ENCODE results near the gene CDC26.

DNA sequence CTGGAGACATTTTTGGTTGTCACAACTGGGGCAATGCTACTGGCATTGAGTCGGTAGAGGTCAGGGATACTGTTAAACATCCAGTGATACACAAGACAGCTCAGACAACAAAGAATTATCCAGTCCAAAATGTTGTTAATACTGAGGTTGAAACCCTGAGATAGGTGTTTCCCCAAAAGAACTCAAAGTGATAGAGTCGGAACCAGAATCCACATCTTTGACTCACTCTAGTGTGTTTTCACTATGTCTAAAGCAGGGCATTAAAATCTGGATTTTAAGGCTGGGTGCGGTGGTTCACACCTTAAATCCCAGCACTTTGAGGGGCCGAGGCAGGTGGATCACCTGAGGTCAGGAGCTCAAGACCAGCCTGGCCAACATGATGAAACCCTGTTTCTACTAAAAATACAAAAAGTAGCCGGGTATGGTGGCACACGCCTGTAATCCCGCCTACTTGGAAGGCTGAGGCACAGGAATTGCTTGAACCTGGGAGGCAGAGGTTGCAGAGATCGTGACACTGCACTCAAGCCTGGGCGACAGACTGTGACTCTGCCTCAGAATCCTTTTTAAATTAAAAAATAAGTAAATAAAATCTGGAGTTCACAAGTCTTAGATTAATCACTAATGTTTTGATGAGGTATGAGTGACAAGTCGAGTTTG lies 37.0 kb downstream of the CDC26 start:
- TF ChIP-seq, protein P1, sequence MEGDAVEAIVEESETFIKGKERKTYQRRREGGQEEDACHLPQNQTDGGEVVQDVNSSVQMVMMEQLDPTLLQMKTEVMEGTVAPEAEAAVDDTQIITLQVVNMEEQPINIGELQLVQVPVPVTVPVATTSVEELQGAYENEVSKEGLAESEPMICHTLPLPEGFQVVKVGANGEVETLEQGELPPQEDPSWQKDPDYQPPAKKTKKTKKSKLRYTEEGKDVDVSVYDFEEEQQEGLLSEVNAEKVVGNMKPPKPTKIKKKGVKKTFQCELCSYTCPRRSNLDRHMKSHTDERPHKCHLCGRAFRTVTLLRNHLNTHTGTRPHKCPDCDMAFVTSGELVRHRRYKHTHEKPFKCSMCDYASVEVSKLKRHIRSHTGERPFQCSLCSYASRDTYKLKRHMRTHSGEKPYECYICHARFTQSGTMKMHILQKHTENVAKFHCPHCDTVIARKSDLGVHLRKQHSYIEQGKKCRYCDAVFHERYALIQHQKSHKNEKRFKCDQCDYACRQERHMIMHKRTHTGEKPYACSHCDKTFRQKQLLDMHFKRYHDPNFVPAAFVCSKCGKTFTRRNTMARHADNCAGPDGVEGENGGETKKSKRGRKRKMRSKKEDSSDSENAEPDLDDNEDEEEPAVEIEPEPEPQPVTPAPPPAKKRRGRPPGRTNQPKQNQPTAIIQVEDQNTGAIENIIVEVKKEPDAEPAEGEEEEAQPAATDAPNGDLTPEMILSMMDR (IDR thresholded peaks at IDR 0.05), result no peak
- TF ChIP-seq POLR2A (IDR thresholded peaks at IDR 0.05), result no peak
- TF ChIP-seq EP300 (IDR thresholded peaks at IDR 0.05; ENCODE audit: low read depth), result no peak

Measured in transverse colon (tissue), 3 donors.